GM18909 (cell line): ENCODE results near the gene VWA5B1.

Experiments used
- ATAC-seq: cut with Tn5 transposase; IDR thresholded peaks from one replicate; pipeline ENCODE4 v1.9.1; 2021; ENCODE audit warnings: mild to moderate bottlenecking; ENCODE audit not compliant: unreplicated experiment, poor library complexity

VWA5B1 gene

GRCh38 chr1:20343149-20343937 lies 52.7 kb downstream of the VWA5B1 start:
- no peak for ATAC-seq

GRCh38 chr1:20343938-20344302 lies 53.2 kb downstream of the VWA5B1 start:
- no peak for ATAC-seq

- no peak for ATAC-seq
Measured at GRCh38 chr1:20344738-20345137, 54.1 kb downstream of the VWA5B1 start.

- ATAC-seq = no peak
Measured at GRCh38 chr1:20345419-20345818, 54.7 kb downstream of the VWA5B1 start.

GRCh38 chr1:20346433-20346832 lies 55.8 kb downstream of the VWA5B1 start:
- no peak for ATAC-seq

GRCh38 chr1:20347699-20348098 lies 57.0 kb downstream of the VWA5B1 start:
- no peak for ATAC-seq

GRCh38 chr1:20348326-20348915 lies 57.7 kb downstream of the VWA5B1 start:
- ATAC-seq = no peak

- no peak for ATAC-seq
Measured at GRCh38 chr1:20349561-20349960, 58.9 kb downstream of the VWA5B1 start.

GRCh38 chr1:20349971-20350370 lies 59.3 kb downstream of the VWA5B1 start:
- no peak for ATAC-seq

- no peak for ATAC-seq
Measured at GRCh38 chr1:20350421-20350820, 59.7 kb downstream of the VWA5B1 start.

GRCh38 chr1:20351911-20352701 lies 61.4 kb downstream of the VWA5B1 start:
- no peak for ATAC-seq

GRCh38 chr1:20353836-20354235 lies 63.2 kb downstream of the VWA5B1 start:
- ATAC-seq = no peak

- no peak for ATAC-seq
Measured at GRCh38 chr1:20354610-20355009, 63.9 kb downstream of the VWA5B1 start.

- ATAC-seq = no peak
Measured at GRCh38 chr1:20355101-20355827, 64.6 kb downstream of the VWA5B1 start.

- no peak for ATAC-seq
Measured at GRCh38 chr1:20355828-20356735, 65.4 kb downstream of the VWA5B1 start.

- ATAC-seq = no peak
Measured at GRCh38 chr1:20356850-20357459, 66.3 kb downstream of the VWA5B1 start.

- ATAC-seq = no peak
Measured at GRCh38 chr1:20357796-20358195, 67.1 kb downstream of the VWA5B1 start.

GRCh38 chr1:20358761-20359263 lies 68.1 kb downstream of the VWA5B1 start:
- no peak for ATAC-seq
